Activated CD8-positive, alpha-beta T cell treated with anti-CD3 and anti-CD28 coated beads for 36 hours (primary cell): Measurements from ENCODE around the gene FGF14. TPM values are rescaled to one million over a fixed set of nuclear protein-coding genes. Genes with fewer than 3 reads are reported as not detected.

ENCODE experiments used
- ATAC-seq: fragments of 200-7000 bp; cut with Tn5 transposase; one replicate; pipeline ENCODE4 v1.10.0; 2021; ENCODE audit warnings: mild to moderate bottlenecking, moderate library complexity
- CTCF ChIA-PET: fragments of 350-600 bp; sonication (Branson Sonifier 250); formaldehyde crosslinking; loops from one replicate; lab custom pipeline; 2021; ENCODE audit warnings: antibody characterized with exemption; lab: Charles Lee
- POLR2A ChIA-PET: fragments of 350-600 bp; sonication (Branson Sonifier 250); formaldehyde crosslinking; loops from one replicate; lab custom pipeline; 2021; ENCODE audit warnings: antibody characterized with exemption; lab: Charles Lee
- DNase-seq: peaks from one replicate; pipeline ENCODE4 v3.0.0-alpha.2; 2020
- H3K27ac Mint-ChIP-seq: one replicate; pipeline ENCODE4 v1.8.0; 2021; ENCODE audit warnings: mild to moderate bottlenecking, mixed read lengths
- H3K27me3 Mint-ChIP-seq: one replicate; pipeline ENCODE4 v1.8.0; 2021; ENCODE audit warnings: mixed read lengths
- H3K36me3 Mint-ChIP-seq: one replicate; pipeline ENCODE4 v1.8.0; 2021; ENCODE audit warnings: low read depth, mixed read lengths
- H3K4me1 Mint-ChIP-seq: one replicate; pipeline ENCODE4 v1.8.0; 2021; ENCODE audit warnings: low read depth, mixed read lengths
- H3K4me3 Mint-ChIP-seq: one replicate; pipeline ENCODE4 v1.8.0; 2021; ENCODE audit warnings: mild to moderate bottlenecking, moderate library complexity, mixed read lengths
- H3K9me3 Mint-ChIP-seq: one replicate; pipeline ENCODE4 v1.8.0; 2021; ENCODE audit warnings: mixed read lengths
- intact Hi-C: fragments of 100-400 bp; cut with micrococcal nuclease; formaldehyde crosslinking; loops from one replicate; pipeline ENCODE4 v1.10.0; 2022
- total RNA-seq, 2 experiments: library from RNA; stranded (reverse); gene quantifications; one replicate each; pipeline ENCODE4 v1.2.3, GENCODE V29; 2021
- TF ChIP-seq, protein P1 (sequence below): fragments of 200-600 bp; IDR thresholded peaks from one replicate; pipeline ENCODE4 v1.8.0; 2022; ENCODE audit warnings: antibody characterized with exemption, mild to moderate bottlenecking

The FGF14 gene
- total RNA-seq, 2 experiments from 2014 or later, result not detected

DNA sequence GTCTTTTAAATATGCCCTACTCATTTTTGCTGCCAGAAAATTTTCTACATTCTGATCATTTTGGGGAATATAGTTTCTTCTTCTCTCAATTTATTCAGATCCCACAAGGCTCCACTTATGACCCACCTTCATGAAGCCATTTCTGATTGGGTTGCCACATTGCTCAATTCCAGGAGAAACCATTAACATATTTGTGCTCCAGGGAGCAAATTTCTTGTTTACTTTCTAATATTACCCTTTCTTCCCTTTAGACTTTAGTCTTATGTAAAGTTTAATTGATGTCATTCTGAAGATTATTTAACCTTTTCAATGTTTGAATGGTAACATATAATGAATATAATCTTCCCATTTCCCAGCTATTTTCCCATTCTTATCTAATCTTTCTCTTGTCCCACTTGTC, 617.5 kb downstream of the FGF14 start:
- no peak overlapping the region for H3K4me3 Mint-ChIP-seq
- intact Hi-C loops, result no loop called here
- no peaks in the 10 kb centered on the region for H3K4me1 Mint-ChIP-seq
- TF ChIP-seq, protein P1, sequence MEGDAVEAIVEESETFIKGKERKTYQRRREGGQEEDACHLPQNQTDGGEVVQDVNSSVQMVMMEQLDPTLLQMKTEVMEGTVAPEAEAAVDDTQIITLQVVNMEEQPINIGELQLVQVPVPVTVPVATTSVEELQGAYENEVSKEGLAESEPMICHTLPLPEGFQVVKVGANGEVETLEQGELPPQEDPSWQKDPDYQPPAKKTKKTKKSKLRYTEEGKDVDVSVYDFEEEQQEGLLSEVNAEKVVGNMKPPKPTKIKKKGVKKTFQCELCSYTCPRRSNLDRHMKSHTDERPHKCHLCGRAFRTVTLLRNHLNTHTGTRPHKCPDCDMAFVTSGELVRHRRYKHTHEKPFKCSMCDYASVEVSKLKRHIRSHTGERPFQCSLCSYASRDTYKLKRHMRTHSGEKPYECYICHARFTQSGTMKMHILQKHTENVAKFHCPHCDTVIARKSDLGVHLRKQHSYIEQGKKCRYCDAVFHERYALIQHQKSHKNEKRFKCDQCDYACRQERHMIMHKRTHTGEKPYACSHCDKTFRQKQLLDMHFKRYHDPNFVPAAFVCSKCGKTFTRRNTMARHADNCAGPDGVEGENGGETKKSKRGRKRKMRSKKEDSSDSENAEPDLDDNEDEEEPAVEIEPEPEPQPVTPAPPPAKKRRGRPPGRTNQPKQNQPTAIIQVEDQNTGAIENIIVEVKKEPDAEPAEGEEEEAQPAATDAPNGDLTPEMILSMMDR, result no peak
- no peak overlapping the region for H3K27ac Mint-ChIP-seq
- POLR2A ChIA-PET, result no interaction called here
- DNase-seq, result no peak
- H3K27me3 Mint-ChIP-seq, result peaks cover 5% of the 10 kb centered on the region
- H3K9me3 Mint-ChIP-seq, result no peaks in the 10 kb centered on the region
- CTCF ChIA-PET, result no interaction called here
- ATAC-seq, result no peak
- H3K36me3 Mint-ChIP-seq, result no peaks in the 10 kb centered on the region

DNA sequence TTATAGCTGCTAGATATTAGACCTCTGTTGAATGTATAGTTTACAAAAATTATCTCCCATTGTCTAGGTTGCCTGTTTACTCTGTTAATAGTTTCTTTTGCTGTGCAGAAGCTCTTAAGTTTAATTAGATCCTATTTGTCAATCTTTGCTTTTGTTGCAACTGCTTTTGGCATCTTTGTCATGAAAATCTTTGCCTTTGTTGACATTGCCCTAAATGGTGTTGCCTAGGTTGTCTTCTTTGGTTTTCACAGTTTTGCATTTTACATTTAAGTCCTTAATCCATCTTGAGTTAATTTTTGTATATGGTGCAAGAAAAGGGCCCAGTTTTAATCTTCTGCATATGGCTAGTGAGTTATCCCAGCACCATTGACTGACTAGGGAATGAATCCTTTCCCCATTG, 618.3 kb downstream of the FGF14 start:
- DNase-seq (no peak), ATAC-seq (no peak)
- intact Hi-C loops, result no loop called here
- ChIA-PET CTCF (no interaction called here), POLR2A (no interaction called here)
- H3K36me3 Mint-ChIP-seq, result no peaks in the 10 kb centered on the region
- no peak overlapping the region for H3K27ac Mint-ChIP-seq
- TF ChIP-seq, protein P1, result no peak
- no peaks in the 10 kb centered on the region for H3K4me1 Mint-ChIP-seq
- H3K9me3 Mint-ChIP-seq, result no peaks in the 10 kb centered on the region
- no peak overlapping the region for H3K4me3 Mint-ChIP-seq
- peaks cover 2% of the 10 kb centered on the region for H3K27me3 Mint-ChIP-seq

DNA sequence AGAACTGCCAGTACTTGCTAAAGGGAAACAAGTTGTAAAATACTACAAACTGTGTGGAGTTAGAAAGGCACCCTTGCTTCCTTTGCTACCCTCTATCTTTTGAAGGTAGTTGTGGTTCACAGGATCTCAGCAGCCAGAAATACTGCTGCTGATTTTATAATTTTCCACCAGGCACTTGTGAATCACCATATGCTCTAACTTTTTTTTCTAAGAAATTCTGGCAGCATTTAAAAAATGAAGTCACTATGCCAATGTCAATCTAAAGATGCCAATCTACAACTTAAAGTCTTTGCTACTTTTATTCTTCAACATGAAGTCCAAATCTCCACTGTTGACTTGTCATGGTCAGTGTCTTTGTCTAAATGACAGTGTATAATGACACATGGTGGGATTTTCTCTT, 621.6 kb downstream of the FGF14 start:
- H3K4me1 Mint-ChIP-seq, result no peaks in the 10 kb centered on the region
- ATAC-seq (no peak), DNase-seq (no peak)
- peaks cover 2% of the 10 kb centered on the region for H3K27me3 Mint-ChIP-seq
- POLR2A ChIA-PET, result no interaction called here
- CTCF ChIA-PET, result no interaction called here
- intact Hi-C loops, result no loop called here
- TF ChIP-seq, protein P1, result no peak
- no peak overlapping the region for H3K4me3 Mint-ChIP-seq
- H3K36me3 Mint-ChIP-seq, result no peaks in the 10 kb centered on the region
- no peak overlapping the region for H3K27ac Mint-ChIP-seq
- H3K9me3 Mint-ChIP-seq, result no peaks in the 10 kb centered on the region

DNA sequence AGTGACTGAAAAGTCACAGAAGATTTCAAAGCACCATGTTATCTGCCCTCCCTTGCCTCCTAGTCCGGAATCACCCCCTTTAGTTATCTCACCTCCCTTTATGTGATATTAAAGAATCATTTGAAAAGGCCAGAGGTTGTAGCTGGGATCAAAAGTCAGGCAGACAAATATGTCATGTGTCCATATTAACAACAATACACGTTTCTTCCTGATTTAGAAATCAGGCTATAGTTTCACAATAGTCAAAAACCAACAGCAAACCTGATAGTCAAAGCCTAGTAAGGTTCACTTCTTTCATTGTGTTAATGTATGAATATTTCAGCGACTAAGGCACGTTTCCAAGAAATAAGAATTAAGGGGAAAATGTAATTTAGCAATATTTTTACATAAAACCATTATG, 622.7 kb downstream of the FGF14 start:
- H3K9me3 Mint-ChIP-seq, result no peaks in the 10 kb centered on the region
- CTCF ChIA-PET, result no interaction called here
- DNase-seq (no peak), ATAC-seq (no peak)
- POLR2A ChIA-PET, result no interaction called here
- H3K27ac Mint-ChIP-seq, result no peak overlapping the region
- no peaks in the 10 kb centered on the region for H3K36me3 Mint-ChIP-seq
- intact Hi-C loops, result no loop called here
- TF ChIP-seq, protein P1, result no peak
- H3K27me3 Mint-ChIP-seq, result peaks cover 4% of the 10 kb centered on the region
- no peak overlapping the region for H3K4me3 Mint-ChIP-seq
- H3K4me1 Mint-ChIP-seq, result no peaks in the 10 kb centered on the region

DNA sequence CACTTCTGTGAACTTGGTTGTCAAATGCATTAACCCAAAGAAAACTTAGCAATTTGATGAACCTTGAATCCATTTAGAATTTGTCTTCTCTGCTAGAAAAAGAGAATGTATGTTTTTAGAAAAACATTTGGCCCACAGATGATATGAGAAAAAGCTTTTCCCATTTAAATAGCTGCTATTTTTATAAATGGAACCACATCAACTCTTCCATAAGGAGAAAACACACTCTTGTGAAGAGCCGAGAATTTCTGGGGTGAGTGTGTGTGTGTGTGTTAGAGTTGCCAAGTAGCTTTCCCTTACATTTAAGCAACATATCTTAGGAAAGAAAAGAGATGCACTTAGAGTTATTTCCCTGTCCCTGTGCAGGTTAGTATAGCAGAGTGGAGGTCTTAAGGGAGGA, 626.6 kb downstream of the FGF14 start:
- TF ChIP-seq, protein P1, result no peak
- POLR2A ChIA-PET, result no interaction called here
- ATAC-seq (no peak), DNase-seq (no peak)
- Mint-ChIP-seq H3K4me1 (no peaks in the 10 kb centered on the region), H3K36me3 (no peaks in the 10 kb centered on the region), H3K27me3 (peaks cover 4% of the 10 kb centered on the region), H3K27ac (no peak overlapping the region), H3K9me3 (no peaks in the 10 kb centered on the region), H3K4me3 (no peak overlapping the region)
- CTCF ChIA-PET, result interaction anchor here (1.2 kb wide), 1 partner anchor 261 kb away, joined by 3 read pairs; no protein-coding TSS in a partner anchor
- intact Hi-C loops, result no loop called here
